Osteoblast (primary cell): Measurements from ENCODE around the gene ASPSCR1. TPM values are rescaled to one million over a fixed set of nuclear protein-coding genes. Genes with fewer than 3 reads are reported as not detected.

Source experiments
- DNase-seq: peaks from one replicate; pipeline ENCODE4 v3.0.0; 2011; ENCODE audit warnings: low spot score, mixed read lengths; ENCODE audit not compliant: insufficient read length; ENCODE audit errors: missing footprints
- H2AFZ ChIP-seq: 2 replicates; pipeline ENCODE4 v1.6.0; 2011; ENCODE audit warnings: mild to moderate bottlenecking, low read length
- H3K27ac ChIP-seq: 2 replicates; pipeline ENCODE4 v1.5.1; 2011; ENCODE audit warnings: mild to moderate bottlenecking, low read depth, low read length, moderate library complexity
- H3K27me3 ChIP-seq: 2 replicates; pipeline ENCODE4 v1.6.0; 2012; ENCODE audit warnings: mild to moderate bottlenecking, control low read depth, inconsistent platforms, low read length, moderate library complexity; ENCODE audit not compliant: insufficient read depth
- H3K36me3 ChIP-seq: 2 replicates; pipeline ENCODE4 v1.5.1; 2011; ENCODE audit warnings: mild to moderate bottlenecking, low read length, control low read depth, moderate library complexity; ENCODE audit not compliant: insufficient read depth
- H3K4me1 ChIP-seq: 2 replicates; pipeline ENCODE4 v1.5.1; 2011; ENCODE audit warnings: mild to moderate bottlenecking, low read length, control low read depth, moderate library complexity; ENCODE audit not compliant: insufficient read depth
- H3K4me2 ChIP-seq: 2 replicates; pipeline ENCODE4 v1.6.0; 2011; ENCODE audit warnings: mild to moderate bottlenecking, low read length; ENCODE audit not compliant: insufficient read depth
- H3K4me3 ChIP-seq: fragments of 200-600 bp; sonication (generic); 3 replicates; pipeline ENCODE4 v1.5.1; 2012; ENCODE audit warnings: mild to moderate bottlenecking, low read length, inconsistent platforms; ENCODE audit not compliant: insufficient read depth
- H3K79me2 ChIP-seq: 2 replicates; pipeline ENCODE4 v1.6.0; 2012; ENCODE audit warnings: mild to moderate bottlenecking, low read length, control low read depth, inconsistent platforms; ENCODE audit not compliant: insufficient read depth
- H3K9me3 ChIP-seq: 2 replicates; pipeline ENCODE4 v1.5.1; 2011; ENCODE audit warnings: low read depth, low read length, control low read depth
- H4K20me1 ChIP-seq: 2 replicates; pipeline ENCODE4 v1.6.0; 2012; ENCODE audit warnings: mild to moderate bottlenecking, low read length, control low read depth; ENCODE audit not compliant: insufficient read depth
- CTCF ChIP-seq: IDR thresholded peaks from 2 replicates; pipeline ENCODE4 v1.5.1; 2011; ENCODE audit warnings: mild to moderate bottlenecking, low read depth, low read length, moderate library complexity; ENCODE audit errors: extremely low read depth
- total RNA-seq: library from RNA; depleted of rRNA; stranded (reverse); fragments of >200 nt; gene quantifications from 2 replicates; pipeline ENCODE4 v1.2.3, GENCODE V29; 2012

Gene ASPSCR1
- total RNA-seq, 1 donor: 35.8 TPM

- Histone ChIP-seq H3K4me3 (no peak overlapping the region), H2AFZ (no peak overlapping the region), H3K79me2 (peaks cover 6% of the 10 kb centered on the region), H3K27ac (no peak overlapping the region), H3K27me3 (peaks cover 7% of the 10 kb centered on the region), H4K20me1 (no peaks in the 10 kb centered on the region), H3K9me3 (no peaks in the 10 kb centered on the region), H3K4me1 (peaks cover 6% of the 10 kb centered on the region), H3K36me3 (no peaks in the 10 kb centered on the region), H3K4me2 (no peak overlapping the region)
- TF ChIP-seq CTCF: no peak
- no peak for DNase-seq
Measured at GRCh38 chr17:81940538-81941483, 36.6 kb upstream of the ASPSCR1 start.

GRCh38 chr17:81941484-81942166 is 35.8 kb upstream of the ASPSCR1 start:
- H2AFZ ChIP-seq: no peak overlapping the region
- no peak overlapping the region for H3K4me3 ChIP-seq
- H3K4me2 ChIP-seq: no peak overlapping the region
- no peak for TF ChIP-seq CTCF
- H3K4me1 ChIP-seq: peaks cover 3% of the 10 kb centered on the region
- H3K27ac ChIP-seq: no peak overlapping the region
- no peaks in the 10 kb centered on the region for H3K36me3 ChIP-seq
- peaks cover 3% of the 10 kb centered on the region for H3K79me2 ChIP-seq
- H4K20me1 ChIP-seq: no peaks in the 10 kb centered on the region
- peaks cover 7% of the 10 kb centered on the region for H3K27me3 ChIP-seq
- DNase-seq: no peak
- no peaks in the 10 kb centered on the region for H3K9me3 ChIP-seq

GRCh38 chr17:81942167-81942553 is 35.3 kb upstream of the ASPSCR1 start:
- Histone ChIP-seq H3K27ac (no peak overlapping the region), H2AFZ (no peak overlapping the region)

More at GRCh38 chr17:81942167-81942553, 35.3 kb upstream of the ASPSCR1 start:
- no peaks in the 10 kb centered on the region for H3K79me2 ChIP-seq
- no peak overlapping the region for H3K4me3 ChIP-seq
- no peaks in the 10 kb centered on the region for H3K9me3 ChIP-seq
- H3K27me3 ChIP-seq: peaks cover 7% of the 10 kb centered on the region
- DNase-seq: no peak
- no peaks in the 10 kb centered on the region for H3K36me3 ChIP-seq
- no peak for TF ChIP-seq CTCF
- no peaks in the 10 kb centered on the region for H3K4me1 ChIP-seq
- no peaks in the 10 kb centered on the region for H4K20me1 ChIP-seq
- no peak overlapping the region for H3K4me2 ChIP-seq
